Measurements from ENCODE around the gene DHX57.

The DHX57 gene

GRCh38 chr2:38751596-38752410 lies 123.9 kb downstream of the DHX57 start:
- no peak for DNase-seq (ENCODE audit: low read depth in 2 of 2)

- DNase-seq (ENCODE audit: low read depth in 2 of 2) = peak; percentile 99
These were observed 124.7 kb downstream of the DHX57 start, which contains the start of gene SRSF7 for GRCh38 chr2:38750891-38751595. SRSF7 (minus strand) TSS chr2:38751361; CDS start chr2:38751256, 105 bp downstream.

- no peak for DNase-seq (ENCODE audit: low read depth in 2 of 2)
These were observed 125.5 kb downstream of the DHX57 start for GRCh38 chr2:38750011-38750890.

GRCh38 chr2:38748943-38749804 lies 126.6 kb downstream of the DHX57 start:
- no peak for DNase-seq (ENCODE audit: low read depth in 2 of 2)

- DNase-seq (ENCODE audit: low read depth in 2 of 2) = no peak
These were observed 127.3 kb downstream of the DHX57 start for GRCh38 chr2:38748391-38748790.

- no peak for DNase-seq (ENCODE audit: low read depth in 2 of 2)
These were observed 127.9 kb downstream of the DHX57 start for GRCh38 chr2:38747819-38748218.

Data from fibroblast of skin of left quadriceps (primary cell).